HG03460 (cell line): ENCODE measurements around the gene SUN5.

Experiments
- ATAC-seq: cut with Tn5 transposase; IDR thresholded peaks from one replicate; pipeline ENCODE4 v1.9.1; 2021; ENCODE audit not compliant: unreplicated experiment

Gene SUN5

DNA sequence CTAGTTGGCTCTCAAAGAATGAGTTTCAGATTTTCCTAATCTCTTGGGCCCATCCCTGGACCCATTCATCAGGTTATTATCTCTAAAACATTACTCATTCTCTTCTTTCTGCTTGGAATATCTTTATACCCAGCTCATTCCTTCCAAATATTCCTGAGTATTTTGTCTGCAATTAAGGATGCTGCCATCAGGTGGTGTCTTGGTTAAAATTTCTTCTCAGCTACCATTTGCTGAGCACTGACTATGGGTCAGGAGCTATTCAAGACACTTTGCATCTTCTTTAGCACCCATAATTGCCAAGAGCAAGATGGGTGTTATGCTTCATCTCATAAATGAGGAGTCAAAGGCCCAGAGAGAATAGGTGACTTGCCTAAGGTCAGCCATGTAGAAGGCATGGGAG, 8.4 kb downstream of the SUN5 start:
- no peak for ATAC-seq

DNA sequence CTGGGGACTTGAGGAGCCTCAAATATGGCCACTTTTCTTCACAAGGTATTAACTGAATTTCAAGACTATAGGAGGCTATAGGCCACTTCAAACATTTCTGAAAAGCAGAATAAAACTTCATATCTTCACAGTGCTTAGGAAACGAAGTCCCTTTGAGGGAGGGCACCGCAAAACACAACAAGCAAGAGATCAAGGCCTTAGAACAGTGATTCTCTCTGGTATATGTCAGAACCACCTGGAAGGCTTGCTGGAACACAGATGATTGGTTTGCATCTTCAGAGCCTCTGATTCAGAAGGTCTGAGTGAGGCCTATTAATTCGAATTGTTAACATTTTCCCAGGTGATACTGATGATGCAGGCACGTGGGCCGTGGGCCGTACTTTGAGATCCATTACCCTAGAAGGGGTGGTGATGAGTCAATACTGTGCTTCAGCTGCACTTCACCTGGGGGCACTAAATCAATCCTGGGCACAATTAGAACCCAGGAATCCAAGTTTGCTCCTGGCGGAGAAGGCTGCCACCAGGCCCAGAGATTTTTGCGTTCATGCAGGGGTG, 10.7 kb downstream of the SUN5 start:
- ATAC-seq = no peak

DNA sequence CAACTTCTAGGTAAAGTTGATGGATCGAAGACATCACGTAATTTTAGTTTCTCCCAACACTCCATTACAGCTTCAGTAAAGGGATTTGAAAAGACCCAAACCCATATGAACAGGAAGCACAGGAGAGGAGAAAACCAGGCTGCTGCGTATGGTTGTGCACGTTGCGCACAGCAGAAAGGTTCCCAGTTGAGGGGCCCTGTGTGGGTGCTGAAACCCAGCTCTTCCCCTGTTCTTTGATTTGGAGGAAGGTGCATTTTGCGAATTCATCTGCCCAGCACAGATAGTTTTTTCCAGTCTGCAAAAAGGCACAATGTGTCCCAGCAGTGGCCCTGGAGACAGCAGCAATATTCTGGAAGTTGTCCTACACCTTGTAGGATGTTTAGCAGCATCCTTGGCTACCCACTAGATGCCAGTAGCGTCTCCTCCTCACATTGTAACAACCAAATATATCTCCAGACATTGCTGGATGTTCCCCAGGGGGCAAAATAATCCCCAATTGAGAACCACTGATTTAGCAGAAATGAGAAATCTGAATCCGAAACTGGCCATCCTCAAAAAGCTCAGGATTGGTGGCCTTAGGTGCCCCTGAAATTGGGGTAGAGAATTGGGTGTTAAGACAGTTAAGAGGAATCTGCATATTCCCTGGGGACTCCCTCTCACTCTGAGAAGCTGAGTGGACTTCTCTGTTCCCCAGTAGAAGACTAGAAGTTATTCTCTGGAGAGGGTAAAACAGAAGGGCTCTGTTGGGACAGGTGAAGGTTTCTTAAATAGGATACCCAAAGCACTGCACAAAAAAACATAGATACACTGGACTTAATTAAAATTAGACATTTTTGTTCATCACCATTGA, 12.2 kb downstream of the SUN5 start:
- no peak for ATAC-seq

DNA sequence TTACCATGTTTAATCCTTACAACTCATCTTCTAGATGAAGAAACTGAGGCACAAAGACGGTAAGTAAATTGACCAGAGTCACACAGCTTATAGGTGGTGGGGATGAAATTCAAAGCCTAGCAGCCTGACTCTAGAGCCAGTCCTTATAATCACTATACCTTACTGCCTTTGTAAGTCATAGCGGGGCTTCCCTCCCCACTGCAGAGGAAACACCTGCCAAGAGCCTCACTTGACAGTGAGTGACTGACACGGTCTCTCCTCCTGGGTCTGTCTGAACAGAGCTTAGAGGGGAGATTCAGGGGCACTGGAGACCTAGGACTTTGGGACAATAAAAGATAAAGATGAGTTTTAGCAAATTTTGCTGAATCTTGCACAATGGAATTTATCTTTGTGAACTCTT, 12.8 kb downstream of the SUN5 start:
- no peak for ATAC-seq

DNA sequence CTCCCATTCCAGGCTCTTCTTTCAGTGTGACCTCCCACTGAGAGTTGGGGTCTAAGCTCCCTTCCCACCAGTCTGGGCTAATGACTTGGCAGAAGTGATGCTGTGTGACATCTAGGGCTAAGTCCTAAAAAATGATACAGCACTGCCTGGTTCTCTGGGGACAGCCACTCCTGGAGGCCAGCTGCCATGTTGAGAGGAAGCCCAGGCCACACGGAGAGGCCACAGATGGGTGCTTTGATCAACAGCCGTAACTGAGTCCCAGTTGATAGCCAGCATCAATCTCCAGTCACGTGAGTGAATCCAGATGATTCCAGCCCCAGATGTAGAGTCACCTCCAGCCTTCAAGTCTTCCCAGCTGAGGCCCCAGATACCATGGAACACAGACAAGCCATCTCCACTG, 13.8 kb downstream of the SUN5 start:
- ATAC-seq = no peak

DNA sequence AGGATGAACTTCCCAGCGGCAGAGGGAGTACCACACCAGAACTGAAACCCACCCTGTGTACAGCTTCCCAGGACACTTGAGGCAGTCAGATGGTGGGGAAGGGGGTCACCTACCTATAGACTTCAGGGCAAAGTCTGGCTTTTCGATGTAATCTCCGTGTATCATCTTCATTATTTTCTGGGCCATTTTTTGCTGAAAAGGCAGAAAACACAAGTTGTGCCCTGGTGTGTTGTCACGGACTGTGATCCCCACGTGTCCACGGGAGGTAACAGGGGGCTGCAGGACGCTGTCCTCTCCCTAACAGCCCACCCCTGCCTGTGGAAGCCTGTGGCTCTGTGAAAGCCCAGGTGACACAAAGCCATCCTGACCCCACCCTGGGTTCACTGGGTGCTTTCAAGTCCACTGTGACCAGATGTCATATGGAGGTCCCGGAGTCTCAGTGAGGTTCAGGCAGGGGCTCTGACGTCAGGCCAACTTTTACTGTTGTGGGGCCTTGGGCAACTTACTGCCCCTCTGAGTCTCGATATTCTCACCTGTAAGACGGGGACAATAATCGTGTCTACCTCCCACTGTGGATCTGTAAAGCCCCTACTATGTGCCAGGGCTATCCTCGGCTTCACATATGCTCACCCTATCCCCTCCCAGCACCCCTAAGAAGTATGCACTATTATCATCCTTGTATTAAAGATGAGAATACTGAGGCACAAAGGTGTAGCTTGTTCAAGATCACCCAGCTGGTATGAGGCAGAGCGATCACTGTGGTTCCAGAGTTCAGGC, 14.5 kb downstream of the SUN5 start:
- ATAC-seq = no peak

DNA sequence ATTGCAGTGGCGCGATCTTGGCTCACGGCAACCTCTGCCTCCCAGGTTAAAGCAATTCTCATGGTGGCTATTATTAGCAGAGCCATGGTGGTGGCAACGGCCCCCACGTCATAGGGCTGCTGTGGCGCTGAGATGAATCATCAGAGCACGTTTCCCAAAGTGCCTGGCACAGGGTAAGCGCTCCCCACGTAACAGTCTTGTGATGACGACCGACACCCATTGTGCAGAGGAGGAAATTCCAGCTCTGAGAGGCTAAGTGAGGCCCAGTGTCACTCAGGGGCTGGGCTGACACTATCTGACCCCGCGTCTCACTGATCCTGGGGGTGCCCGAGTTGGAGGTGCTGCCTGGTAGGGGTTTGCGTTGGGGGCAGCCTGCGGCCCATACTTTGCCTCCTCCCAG, 16.2 kb downstream of the SUN5 start:
- no peak for ATAC-seq

DNA sequence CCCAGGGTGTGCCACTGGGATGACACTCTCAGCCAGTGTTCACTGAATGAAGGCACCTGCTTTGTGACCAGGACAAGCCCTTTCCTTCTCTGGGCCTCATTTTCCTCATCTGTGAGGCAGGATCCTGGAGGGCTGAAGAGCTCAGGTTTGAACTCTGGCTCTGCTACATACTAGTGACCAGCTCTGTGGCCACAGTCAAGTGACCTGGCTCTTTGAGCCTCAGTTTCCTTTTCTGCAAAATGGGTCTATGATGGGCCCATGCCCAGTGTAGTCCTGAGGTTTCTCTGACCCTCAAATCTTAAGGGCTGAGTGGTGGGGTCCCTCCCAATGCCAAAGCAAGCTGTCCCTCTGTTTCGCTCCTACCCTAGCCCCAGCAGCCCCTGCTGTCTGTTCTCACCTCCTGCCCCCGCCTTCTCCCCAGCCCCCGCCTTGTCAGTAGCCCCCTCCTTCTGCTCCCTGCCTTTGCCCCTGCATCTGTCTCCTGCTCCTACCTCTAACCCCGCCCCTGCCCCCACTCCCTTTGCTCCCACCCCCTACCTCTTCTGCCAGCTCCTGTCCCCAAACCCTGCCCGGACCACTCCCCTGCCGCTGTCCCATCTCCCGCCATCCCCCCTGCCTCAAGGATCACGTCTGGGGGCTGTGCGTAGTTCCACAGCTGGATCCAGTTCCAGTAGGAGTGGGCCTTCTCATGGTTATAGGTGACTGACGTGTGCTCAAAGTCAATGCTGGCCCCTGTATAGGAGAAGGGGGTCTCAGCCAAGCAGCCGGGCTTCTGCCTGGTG, 17.0 kb downstream of the SUN5 start:
- no peak for ATAC-seq

DNA sequence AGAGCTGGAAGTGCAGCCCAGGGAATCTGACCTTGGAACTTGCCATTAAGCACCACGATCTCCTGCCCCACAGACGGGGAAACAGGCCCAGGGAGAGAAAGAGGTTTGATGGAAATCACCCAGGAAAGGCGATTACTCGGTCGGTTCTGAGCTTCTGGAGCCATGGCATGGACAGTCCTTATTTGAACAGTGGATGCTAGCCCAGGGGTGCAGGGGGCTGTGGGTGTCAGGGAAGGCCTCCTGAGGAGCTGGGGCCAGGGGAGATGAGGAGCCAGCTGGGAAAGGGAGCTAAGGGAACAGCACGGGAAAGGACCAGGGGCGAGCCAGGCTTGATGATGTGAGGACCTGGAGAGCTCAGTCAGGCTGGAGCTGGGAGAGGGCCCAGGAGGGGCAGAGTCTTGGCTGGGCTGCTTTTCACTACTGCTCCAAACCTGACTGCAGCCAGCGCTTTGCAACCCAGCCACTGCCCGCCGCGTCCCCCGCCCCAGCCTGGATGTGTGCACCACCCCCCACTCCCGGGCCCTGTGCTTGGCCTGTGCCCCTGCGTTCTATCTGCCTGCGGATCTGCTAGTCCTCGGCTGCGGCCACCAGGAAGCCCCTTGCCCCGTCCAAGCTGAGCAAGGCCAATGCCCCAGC, 17.8 kb downstream of the SUN5 start:
- no peak for ATAC-seq

DNA sequence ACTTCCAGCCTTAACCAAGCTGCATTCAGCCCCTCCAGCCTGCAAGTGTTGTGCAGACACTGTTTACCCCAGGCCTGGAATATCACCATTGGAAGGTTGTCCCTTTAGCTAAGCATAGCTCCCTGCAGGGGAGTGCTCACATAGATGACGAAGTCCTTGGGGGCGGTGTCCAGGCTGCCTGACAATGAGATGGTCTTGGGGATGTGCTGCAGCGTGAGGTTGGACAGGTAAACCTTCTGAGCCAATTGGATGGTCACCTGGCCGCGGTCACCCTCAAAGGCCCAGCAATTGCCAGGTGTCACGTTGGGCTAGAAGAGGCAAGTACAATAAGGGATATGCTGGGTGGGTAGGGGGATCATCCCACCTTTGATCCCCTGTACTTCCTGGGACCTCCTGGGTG, 18.6 kb downstream of the SUN5 start:
- no peak for ATAC-seq

DNA sequence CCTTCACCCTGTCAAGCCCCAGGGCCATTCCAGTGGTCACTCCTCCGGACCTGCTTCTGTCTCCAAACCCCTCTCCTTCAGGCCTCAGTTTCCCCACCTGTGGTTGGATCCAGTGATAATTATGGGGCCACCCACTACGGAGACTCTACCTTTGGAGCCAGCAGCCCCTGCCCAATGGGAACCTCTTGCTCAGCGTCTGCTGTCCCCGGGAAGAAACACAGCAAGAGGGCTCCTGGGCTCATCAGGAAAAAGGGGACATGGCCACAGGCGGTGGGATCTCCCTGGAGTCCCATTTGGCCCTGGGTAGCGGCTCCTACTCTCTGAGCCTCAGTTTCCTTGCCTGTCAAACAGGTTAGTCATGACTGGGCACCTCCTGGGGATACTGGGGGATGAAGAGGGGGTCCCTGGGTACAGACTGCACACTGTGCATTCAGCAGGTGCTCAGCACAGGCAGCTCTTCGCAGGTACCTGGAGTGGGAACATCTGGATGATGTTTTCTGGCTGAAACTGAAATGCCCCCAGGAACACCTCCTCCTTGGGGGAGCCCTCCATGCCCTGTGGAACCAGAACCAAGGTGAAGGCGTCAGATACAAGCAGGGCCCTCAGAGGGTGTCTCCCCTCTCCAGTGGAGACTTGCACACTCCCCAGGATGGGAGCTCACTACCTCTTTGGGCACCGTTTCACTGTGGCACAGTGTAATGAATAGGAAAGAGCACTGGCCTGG, 19.4 kb downstream of the SUN5 start:
- ATAC-seq = no peak

DNA sequence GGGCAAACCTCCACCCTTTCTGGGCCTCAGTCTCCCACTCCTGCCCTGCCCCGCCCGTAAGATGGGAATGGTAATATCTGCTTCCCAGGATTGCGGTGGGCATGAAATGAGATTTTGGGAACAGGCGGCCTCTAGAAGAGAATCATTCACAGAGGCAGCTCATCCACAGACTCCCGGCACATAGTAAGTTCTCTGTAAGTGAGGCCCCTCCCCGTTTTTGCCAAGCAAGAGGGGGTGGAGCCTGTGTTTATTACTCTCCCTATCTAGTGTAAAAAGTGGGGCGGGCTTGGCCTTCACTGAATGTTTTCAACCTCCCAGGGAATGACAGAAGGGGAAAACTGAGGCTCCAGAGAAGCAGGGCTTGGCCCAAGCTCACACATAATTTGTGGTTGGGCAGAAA, 20.0 kb downstream of the SUN5 start:
- no peak for ATAC-seq

DNA sequence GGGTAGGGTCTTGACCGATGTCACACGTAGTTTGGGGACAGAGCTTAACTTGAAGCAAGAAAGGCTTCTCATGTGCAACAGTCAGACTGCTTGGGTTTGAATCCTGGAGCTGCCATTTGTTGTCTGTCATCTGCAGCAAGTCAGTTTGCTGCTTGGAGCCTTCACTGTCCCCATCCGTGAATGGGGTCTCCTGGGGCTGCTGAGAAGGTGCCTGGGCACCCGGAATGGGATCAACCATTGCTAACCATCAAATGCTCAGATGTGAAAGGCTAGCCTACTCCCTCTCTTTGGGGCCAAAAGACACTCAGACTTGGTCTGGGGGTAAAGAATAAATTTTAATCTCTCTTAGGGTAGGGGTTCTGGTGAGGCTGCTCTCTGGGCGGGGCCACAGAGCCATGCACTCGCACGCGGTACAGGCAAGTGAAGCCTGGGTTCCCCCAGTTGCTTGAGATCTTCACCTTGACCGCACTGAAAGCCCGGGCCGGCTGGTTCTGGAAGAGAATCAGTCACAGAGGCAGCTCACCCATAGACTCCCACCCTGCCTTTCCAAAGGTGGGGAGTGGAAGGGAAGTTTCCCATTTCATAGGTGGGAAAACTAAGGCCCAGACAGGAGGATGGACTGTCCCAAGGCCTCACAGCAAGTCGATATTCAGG, 20.6 kb downstream of the SUN5 start:
- no peak for ATAC-seq

DNA sequence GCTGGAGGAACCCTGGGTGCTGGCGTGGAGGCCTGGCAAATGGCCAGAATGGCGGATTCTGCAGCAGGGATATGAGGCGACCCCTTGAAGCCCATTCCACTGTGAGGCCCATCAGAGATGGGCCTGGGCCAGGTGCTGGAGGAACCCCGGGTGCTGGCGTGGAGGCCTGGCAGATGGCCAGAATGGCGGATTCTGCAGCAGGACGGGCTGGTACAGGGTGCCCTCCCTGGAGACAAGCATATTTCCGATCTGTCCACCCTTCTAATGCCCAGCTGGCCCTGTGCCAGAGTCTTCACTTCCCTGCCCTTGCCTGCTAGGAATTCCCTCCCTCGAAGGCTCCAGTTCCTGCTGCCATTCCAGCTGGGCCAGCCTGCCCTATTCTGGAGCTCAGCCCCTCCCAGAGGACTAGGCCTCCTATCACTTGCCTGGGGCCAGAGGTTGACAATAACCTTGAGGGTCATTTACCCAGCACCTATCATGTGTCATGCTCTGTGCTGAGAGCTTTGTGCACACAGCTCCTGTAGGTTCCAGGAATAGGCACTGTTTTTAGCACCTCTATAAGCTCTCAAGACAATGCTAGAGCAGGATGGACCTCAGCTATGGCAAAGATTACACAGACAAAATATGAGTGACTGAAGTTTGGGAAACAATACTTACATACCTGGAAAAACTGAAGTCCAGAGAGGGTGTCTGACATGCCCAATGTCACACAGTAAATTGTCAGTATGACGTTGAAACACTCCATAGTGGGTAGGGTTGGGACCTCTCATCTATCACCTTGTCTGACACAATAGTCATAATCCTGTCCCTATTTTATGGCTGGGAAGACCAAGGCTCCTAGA, 21.4 kb downstream of the SUN5 start:
- ATAC-seq = no peak

DNA sequence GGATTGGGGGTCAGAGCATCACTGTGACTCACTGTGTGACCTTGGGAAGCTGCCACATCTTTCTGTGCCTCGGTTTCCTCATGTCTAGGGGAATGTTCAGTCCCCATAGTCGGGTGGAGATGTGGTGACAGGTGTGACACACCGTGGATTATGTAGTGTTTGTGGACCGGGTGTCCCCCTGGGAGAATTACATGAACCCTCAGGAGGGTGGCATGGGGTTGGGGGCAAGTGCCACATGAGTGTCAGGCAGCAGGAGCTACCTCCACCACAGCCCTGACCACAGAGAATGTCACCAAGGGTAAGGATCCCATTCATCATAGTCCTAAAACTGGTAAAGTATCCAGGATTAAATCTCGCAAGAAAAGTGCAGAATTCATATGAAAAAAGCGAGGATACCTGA, 23.2 kb downstream of the SUN5 start:
- ATAC-seq = no peak

DNA sequence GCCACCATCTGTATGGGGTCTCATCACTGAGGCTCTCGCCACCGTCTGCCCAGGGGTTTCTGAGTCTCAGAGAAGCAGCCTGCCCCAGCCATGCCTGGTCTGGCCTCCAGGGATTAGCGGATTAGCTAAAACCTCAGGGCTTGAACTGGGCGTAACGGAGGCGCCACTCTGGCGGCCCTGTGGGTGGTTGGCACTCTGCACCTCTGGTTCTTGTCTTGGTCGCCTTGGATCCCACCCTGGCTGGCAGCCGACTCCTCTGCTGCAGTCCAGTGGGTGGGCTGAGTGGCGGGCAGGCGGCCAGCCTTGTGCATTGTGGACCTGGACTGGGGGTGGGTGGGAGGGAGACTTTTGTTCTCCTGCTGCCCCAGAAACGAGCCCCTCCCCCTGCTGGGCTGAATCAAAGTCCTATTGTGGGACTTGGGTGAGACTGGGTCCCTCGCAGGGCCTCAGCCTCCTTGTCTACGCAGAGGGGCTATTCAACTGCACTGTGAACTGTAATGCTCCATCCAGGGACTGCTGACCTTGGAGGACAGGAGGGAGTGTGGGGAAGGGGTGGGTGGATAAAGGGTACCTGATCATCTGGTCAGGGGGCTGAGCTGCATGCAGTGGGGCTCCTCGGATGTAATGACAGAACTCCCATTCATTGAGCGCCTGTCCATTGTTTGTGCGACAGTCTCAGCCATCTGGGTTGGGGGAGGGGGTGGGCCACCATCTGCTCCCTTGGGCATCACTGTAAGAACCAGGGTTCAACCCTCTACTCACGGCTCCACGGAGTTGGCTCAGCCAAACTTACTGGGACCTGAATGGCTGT, 23.9 kb downstream of the SUN5 start:
- ATAC-seq = no peak

DNA sequence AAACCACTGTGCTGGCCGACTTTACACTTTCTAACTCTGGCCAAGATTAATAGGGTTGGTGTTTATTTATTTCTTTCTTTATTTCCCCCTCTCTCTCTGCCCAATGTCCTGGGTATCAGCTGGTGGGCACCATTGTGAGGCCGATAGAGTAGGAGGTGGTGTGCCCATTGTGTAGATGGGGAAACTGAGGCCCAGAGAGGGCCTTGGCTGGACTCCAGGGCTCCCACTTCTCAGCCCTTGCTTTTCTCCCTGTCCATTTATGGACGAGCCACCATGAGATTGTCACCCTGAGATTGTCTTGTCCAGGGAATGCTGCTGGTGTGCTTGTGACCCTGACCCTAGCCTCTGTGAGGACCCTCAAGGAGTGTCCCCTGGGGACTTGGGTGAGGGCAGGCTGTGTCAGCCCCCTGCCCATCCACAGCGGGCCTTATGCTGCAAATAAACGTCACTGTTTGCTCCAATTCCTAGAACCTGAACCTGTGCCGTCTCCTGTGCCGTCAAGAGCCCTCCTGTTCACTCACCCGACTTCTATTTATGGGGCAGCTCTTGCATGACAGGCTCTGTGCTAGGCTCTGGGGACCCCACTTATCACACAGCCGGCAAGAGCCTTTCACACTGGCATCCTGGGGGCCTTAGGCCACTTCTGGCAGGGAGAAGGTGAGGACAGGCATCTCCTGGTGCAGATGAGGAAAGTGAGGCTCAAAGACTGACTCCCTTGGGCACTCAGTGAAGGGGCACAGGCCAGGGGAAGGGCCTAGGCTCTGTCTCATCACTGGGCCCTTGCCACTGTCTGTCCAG, 24.8 kb downstream of the SUN5 start:
- ATAC-seq = no peak
